H4 (cell line): Measurements from ENCODE around the gene ZNF22. TPM values are rescaled to one million over a fixed set of nuclear protein-coding genes. Genes with fewer than 3 reads are reported as not detected.

Experiments
- DNase-seq: peaks from one replicate; pipeline ENCODE4 v3.0.0-alpha.2; 2015; ENCODE audit warnings: low spot score
- total RNA-seq: library from RNA; depleted of rRNA; stranded (reverse); fragments of >200 nt; shearing (Covaris generic); gene quantifications from 2 replicates; pipeline ENCODE4 v1.2.3, GENCODE V29; 2014

Gene ZNF22
- total RNA-seq, 1 experiment from 2014 or later = 18.4 TPM

DNA sequence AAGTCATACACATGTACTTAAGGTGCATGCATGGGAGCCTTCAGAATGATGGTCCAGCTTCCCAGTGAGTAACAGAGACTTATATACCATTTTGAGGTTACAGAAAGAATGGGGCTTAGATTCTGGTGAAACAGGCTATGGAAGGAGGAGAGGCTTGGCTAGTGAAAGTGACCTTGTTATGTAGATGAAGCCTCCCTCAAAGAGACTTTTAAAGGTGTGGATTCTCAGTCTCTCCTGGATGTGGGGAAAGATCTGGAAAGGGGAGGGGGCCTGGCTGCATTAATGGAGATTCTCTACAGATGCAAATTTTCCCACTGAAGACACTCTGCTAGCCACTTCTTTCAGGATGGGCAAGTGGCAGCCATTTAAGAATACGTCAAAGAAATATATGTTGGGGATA lies 35.6 kb upstream of the ZNF22 start:
- DNase-seq = no peak

DNA sequence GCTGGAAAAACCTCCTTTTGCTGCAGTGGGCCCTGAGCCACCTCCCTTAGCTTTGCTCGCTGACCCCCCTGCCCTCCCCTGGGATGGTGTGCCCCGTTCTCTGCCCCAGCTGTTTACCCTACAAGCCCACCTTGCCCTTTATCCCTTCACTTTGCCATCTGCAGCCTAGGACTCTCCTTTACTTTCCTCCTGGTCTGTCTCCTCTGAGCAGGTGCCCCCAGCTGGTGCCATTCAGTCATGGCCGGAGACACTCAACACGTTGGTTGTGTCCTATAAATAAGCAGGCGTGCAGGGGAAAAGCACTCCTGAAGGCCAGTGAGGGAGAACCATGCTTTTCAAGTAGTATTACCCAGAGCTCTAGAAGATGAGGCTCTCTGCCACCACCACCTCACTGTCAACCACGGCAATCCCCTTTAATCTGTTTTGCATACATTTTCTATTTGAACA lies 35.0 kb upstream of the ZNF22 start:
- no peak for DNase-seq

DNA sequence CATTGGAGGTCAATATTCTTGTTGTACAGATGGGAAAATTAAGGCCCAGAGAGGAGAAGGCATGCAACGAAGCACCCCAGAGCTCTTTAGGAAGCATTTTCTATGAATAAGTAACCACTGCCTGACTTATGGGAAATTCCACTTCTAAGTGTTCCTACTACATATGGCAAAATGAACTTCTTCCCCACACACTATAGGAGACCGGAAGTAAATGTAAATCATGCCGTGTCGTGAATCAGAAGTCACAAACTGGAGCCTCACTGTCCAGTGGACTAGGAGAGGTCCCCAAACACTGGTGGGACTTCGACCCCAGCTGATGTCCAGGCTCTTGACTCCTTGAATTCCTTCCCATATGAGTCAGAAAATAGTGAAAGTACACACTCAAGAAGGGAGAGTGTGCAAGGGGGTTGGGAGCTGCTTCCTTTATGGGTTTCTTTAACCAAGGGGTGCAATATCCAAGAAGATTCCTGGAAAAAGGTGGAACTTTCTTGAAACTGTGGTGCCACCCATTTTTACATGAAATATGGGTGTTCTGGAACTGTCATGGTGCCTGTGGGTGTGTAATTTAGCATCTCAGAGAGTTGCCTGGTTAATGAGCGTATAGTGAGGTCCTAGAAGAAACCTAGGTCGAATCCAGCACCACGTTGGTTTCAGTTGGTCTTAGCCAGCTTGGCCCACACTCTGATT lies 34.5 kb upstream of the ZNF22 start:
- no peak for DNase-seq

DNA sequence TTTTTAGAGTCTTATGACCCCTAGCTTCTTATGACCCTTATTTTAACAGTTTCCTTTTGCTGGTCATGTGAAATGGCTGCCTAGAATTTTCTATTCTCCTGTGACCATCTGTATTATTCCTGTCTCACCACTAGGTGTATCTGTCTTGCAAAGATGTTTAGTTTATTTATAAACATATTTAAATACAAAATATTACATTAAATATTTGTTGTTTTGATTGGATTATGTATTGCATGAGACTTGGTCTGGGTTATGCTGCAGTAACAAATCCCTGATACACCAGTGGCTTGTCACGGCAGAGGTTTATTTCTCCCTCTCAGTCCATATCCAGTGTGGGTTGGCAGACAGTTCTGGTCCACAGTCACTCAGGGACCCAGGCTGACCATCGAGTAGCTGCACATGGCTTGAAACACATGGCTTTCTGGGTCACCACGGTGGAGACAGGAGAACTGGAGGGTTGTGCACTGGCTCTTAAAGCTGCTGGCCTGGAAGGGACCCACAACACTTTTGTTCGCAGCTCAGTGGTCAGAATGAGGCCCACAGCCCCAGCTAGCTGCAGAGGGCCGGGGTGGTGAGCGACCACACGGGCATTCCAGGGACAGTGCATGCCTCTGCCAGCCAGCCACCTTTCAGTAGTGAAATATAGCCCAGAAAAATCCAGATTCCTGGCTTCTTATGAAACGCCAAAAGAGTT lies 33.8 kb upstream of the ZNF22 start:
- no peak for DNase-seq

DNA sequence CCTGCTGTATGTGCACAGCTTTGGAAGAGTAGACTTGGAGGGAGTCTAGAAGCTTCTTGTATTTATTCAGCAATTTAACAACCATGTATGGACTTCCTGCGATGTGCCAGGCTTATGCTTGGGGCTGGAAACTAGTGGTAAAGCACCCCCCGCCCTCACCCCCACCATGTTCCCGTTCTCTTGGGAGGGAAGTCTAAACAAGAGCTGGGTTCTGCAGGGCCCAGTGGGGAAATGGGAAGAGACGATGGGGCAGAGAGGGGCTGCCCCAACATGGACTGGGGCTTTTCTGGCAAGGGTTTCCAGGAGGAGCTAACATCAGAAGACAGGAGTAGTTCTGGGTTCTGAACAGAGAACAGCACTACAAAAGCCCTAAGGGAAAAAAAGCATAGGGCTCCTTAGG lies 33.1 kb upstream of the ZNF22 start:
- no peak for DNase-seq

DNA sequence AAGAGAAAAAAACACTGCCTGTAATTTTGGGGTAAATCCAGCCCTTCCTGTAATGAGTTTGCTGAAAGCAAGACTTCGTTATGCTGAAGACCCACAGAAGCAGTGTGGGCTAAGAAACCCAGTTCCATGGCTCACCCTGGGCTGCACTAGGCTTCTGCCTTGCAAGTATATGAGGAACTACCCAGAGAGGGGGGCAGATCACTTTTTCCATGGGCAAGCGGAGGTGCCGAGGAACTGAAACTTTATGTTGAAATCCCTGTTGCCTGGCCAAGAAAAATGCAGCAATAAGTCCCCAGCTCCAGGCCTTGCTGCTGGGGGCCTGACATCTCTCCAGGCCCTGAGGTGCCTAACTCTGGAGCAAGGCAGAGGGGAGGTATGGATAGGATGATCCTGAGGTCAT lies 32.6 kb upstream of the ZNF22 start:
- no peak for DNase-seq

DNA sequence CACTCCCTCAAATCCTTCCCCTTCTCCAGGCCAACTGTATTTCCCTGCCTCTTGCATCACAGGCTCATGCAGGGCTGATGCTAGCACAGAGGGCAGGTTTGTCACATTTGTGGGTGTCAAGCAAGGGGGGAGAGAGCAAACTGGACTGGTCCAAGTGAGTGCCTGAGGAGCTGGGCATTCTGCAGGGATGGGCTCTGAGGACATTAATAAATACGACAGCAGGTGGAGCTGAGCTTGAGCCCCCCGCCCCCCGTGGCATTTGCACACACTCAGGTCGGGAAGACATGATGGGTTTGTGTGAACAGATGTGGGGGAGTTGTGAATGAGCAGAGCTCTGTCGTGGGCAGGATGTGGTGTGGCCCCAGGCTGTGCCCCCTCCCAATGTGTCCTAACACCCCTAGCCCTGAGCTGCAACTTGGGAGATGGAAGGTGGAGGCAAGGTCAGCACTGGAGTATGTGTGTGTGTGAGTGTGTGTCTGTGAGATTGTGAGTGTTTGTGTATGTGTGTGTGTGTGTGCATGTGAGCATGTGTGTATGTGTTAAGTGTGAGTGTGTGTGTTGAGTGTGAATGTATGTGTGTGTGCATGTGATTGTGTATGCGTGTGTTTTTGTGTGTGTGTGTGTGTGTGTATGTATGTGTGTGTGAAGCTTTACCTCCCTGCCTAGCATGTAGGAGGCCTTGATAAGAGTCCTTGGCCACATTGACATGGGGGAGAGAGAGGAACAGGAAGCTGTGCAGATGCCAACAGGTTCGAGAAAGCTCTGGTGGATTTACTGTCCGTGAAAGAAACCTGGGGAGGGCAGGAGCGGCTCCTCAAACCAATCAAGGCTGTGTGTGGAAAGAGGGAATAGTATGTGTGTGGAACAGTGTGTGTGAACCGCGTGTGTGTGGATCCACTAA lies 32.0 kb upstream of the ZNF22 start:
- DNase-seq = no peak

DNA sequence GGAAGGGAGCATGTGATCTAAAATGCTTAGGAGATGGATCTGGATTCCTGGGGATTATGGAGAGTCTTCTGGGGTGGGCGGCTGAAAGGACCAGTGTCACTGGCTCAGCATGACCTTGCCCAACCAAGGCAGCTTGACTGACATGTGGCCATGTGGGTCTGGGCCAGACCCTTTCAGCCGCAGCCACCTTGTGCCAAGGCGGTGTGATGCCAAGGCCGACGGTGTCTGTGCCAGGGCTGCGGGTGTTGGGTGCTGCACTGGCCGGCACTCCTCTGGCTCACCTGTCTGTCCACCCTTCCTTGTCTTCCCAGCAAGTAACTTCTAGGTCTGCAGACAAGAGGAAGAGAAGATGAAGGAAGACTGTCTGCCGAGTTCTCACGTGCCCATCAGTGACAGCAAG lies 30.9 kb upstream of the ZNF22 start:
- DNase-seq = no peak

DNA sequence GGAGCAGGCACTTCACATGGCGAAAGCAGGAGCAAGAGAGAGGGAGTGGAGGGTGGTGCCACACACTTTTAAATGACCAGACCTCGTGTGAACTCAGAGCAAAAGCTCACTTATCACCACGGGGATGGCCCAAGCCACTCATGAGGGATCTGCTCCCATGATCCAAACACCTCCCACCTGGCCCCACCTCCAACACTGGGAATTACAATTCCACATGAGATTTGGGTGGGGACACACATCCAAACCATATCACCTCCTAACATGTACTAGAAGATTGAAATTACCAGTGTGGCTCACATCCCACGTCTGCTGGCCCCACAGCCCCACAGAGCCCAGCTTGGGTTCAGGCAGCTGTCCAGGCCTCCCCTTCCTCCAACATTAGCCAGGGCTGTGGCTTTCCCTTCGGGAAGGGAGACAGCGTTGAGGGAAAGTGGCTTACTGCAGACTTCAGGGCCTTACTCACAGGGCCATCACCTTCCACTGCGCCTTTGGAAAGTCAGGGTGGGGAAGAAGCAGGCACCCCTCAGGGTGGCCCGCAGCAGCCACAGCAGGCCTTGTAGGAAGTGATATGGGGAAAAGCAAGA lies 29.8 kb upstream of the ZNF22 start:
- no peak for DNase-seq

DNA sequence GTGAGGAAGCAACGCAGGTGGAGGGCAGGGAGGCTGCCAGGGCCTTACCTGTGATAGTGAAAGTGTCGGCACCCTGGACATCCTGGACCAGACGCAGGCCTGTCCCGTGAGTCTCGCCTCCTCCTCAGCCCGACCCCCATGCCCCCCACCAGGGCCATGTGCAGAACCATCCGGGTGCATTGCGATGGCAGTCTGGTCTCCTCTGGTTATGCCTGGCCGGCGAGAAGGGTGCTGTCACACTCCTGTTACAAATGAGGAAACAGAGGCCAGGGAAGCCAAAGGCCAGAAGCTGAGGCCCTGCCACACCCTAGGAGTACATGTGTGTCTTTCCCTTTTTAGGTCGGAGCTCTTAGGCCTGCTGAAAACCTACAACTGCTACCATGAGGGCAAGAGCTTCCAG lies 29.3 kb upstream of the ZNF22 start:
- no peak for DNase-seq

DNA sequence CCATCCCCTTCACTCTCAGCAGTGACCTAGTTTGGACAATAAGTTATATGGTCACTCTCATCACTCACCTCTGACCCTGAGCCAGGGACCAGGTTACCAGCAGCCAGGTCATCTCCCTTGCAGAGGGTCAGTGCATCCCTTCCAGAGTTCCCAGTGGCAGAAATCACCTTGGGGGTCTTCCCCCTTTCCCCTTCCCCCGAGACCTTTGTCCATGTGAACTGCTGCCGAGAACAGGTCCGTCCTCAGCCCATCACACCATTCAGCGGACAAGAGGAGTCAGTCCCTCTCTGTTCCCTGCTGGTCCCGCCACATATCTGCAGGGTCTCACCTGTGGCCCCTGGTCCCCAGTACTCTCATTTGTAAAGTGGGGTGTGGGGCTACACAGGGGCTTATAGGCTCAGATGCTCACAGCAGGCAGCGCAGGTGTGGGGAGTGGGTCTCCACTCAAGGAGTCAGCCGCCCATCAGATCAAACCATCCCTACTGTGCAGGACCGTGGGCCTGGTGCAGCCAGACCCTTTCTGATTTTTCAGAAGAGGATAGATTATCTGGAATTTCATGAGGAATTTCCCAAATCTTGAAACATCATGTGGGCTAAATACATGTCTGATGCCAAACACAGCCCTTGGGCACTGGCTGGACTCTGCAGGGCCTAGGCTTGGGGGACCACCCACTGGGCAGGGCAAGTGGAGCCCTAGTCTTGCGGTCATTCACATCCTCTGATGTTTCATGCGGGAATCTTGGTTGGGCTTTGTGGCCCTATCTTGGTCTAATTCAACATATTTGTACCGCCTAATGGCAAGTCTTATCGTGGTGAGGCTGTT lies 28.6 kb upstream of the ZNF22 start:
- DNase-seq = no peak

DNA sequence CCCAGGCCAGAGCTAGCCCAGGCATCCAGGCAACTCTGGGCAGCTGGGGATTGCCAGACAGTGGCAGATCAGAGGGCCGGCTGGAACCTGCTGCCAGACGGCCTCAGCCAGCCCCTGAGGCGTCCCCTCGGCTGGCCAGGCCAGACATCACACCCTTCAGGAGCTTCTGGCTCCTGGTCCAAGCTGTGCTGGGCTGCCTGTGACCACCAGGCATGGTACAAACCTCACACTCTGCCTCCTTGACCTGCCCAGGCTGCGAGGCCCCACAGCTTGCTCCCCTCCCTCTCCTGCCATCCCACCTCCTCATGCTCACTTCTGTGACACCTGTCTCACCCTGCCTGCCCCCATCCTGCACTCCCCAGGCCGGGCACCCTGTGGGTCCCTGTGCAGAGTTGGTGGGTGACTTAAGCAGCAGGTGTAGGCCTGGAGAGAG lies 27.8 kb upstream of the ZNF22 start:
- DNase-seq = no peak

DNA sequence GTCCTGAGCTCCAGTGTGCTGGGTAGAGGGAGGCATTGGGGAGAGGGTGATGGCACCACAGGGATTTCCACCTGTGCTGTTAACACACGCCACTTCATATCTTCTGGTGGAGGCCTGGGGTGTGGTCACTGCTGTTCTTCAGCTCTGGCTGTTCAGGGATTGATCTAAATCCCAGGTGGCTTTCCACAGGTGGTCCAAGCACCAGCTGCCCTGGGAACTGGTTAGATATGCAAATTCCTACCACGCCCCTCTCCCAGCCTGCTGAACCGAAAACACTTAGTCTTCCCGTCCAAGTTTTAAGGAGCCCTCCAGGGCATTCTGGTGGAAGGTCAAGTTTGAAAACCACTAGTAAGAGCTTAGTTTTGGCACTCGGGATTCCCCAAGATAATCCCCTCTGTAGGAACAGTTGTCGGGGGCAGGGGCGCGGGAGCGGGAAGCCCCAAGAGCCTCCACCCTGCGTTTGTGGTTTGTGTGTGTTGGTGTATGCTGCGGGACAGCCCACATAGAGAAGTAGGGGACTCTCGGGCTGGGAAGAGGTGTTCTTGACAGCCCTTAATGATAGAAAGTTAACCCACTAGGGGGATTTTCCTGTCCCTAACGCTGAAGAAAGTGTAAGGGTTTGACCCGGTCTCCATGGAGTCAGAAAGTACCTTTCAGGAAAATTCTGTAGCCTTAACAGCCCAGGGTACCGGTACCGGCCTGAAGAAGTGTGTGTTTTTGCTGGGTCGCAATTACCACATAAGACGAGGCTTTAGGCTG lies 27.2 kb upstream of the ZNF22 start:
- DNase-seq = no peak

DNA sequence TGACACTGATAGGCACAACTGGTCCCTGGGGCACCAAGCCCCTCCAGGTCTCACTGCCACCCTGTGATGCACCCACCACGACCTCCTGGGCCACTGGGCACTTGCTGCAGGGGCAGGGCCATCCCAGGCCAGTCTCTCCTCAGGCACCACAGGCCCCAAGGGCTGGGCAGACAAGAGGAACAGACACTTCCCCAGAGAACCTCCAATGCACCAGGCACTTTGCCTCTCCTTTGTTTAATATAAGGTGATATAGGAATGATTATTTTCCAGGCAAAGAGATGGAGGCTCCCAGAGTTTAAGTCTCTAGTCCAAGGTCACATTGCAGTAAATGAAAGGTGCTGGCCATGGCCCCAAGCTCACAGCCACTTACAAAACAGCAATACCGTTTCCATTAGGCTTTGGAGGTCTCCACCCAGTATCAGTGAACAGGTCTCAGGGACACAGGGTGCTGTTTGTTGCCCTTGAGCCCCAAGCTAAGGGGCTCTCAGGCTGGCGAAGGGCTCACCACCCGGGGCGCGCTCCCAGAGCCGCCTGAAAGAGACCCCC lies 26.6 kb upstream of the ZNF22 start:
- DNase-seq = no peak

DNA sequence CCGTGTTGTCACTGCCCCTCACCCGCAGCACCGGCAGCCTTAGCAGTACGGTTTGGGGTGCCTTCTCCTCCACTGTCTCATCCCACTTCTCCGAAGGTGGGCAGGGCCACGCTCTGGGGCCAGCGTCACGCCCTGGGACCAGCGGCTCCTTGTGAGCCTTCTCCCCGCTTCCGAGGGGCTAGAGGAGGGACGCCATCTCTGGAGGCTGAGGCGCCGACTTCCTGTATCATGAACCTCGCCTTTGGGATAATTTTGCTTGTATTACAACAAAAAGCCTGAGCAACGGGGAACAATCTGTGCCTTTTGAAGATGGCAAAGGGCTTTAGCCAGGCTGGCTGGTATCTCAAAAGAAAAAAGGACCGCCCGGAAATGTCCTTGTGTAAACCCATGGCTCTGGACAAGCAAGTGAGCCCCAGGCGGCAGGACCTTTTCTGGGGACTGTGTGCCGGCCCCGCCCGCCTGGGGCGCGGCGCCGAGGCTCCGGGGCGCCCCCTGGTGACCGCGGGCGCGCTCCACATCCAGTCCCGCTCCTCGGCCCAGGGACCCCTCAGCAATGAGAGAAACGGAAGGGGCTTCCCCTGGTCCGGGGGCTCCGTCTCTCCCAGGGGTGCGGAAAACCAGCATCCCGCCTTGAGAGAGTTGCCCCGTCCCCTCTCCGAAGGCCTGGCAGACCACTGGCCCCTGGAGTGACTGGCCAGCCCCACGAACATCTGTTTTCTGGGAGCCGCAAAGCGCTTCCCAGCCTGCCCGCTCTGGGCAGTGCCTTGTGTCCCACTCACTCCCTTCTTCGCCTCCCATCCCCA lies 25.9 kb upstream of the ZNF22 start:
- DNase-seq = peak; percentile 59

DNA sequence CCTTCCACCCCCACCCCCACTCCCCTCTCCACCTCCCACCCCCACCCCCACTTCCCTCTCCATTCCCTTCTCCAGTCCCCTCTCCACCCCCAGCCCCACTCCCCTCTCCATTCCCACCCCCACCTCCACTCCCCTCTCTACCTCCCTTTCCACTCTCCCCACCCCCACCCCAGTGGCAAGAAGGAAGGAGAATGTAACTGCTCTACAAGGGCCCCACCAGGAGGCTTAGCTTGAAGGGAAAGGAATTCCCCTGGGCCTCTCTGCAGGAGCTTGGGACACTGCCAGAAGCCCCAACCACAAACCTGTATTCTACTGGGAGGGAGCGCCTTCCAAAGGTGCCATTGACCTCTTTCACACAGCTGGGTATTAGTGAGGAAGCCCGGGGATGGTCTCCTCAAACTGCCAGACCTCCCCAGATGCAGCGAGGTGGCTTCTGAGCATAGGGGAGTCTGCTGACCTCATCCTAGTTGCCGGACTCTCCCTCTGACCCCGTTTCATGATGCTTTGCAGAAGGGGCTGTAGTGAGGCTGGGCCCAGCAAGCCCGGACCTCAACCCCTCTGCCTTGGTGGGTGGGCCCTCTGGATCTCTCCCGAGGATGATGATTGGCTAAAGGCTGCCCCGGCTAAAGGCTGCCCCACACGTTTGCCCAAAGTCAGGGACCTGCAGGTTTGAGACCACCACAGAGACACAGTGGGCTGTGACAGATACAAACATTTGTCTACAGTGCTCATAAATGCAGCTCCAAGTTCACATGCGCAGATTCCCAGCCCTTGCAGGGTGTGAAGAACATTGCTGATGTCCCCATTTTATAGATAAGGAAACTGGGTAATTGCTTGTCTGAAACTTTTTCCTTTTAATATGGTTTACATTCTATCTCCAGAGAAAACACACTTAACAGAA lies 25.0 kb upstream of the ZNF22 start:
- peak; percentile 88 for DNase-seq

DNA sequence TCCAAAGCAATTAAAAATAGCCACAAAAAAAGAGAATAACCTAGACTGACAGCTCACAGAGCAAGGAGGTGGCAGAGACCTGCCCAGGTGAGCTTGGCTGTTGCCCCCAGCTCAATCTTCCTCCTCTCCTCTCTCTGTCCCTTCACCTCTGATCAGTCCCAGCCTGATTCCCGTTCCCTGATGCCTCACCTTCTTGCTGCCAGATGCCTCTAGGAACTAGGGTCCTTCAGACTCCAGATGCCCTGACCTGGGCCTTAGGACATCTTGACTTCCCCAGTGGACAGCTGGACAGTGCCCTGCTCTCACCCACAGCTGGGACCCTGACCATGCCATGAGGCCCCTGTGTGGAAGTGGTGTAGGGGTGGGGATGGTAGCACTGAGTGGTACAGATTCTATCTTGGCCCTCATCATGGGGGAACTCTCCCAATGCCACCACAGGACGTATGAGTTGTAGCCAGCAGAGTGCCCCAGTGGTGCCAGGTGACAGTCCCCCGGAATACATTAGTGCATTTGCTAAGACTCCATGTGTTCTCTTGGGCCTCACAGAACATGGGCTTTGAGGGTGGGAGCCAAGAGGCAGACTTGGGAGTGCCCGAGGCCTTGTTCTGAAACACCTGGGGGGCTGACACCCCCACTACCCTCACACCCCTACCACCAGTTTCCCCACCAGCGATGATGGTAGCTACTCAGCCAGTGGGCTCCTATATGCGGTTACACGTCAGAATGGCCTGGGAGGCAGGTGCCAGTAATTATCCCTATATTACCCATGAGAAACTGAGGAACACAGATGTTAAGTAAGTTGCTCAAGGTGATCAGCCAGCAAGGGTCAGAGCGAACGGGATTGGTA lies 24.1 kb upstream of the ZNF22 start:
- DNase-seq = no peak
